Measurements from ENCODE around the gene DYRK2. TPM values are rescaled to one million over a fixed set of nuclear protein-coding genes. Genes with fewer than 3 reads are reported as not detected.
"Not testable (repeated sequence)": the region's sequence is repeated elsewhere in the genome, so short reads cannot be mapped to it uniquely, and the experiment has no call there.

The DYRK2 gene
- total RNA-seq, 2 experiments from 2014 or later = 31.3 to 31.8 TPM

DNA sequence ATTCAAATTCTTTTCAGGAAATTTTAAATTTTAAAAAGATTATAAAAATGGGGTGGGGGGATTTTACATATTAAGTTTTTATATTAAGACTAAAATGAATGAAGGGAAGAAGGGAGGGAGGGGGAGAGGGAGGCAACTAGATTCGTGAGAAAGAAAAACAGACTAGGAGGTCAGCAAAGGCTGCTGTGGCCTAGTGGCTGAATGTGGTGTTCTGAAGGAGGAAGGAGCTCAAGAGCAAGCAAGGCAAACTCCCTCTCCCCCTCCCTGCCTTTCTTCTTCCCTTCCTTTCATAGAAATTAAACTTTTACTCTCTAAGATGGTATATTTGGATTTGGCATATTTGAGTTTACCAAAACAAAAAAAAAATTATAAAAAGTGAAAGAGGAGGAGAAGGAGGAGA lies 18.1 kb downstream of the DYRK2 start:
- ChIA-PET CTCF (no interaction called here), POLR2A (interaction anchor here (0.6 kb wide), 1 partner anchor 130 kb away, joined by 4 read pairs; no protein-coding TSS in a partner anchor)

DNA sequence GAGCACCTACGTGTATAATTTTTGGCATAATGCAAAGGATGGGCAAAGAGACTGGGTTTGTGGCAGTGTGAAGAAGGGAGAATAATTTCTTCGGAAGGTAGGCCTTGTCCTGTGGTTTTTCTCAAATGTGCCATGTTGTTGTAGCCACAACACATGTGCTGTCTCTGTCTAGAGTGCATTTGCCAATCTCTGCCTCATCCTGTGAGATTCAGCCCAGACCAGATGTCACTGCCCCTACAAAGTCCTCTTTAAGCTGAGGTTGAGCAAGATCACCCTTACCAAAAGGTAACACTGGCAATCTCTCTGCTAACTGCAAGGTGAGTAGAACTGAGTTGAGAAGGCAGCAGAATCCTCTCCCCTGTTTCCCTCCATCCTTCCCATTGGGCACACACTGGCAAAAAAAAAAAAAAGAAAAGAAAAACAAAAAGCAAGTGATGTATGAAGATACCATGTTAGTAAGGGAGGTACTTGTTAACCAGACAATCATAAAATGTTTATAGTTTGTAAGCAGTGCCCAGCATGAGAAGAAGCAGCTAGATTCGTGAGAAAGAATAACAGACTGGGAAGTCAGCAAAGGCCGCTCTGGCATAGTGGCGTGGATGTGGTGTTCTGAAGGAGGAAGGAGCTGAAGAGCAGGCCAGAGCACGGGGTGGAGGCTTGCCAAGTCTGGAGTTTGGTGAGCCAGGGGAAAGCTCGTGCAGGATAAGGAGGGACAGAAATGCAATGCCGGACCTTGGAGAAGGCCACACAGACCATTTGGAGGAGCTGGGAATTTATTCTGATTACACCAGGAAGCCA lies 18.9 kb downstream of the DYRK2 start:
- ChIA-PET CTCF (no interaction called here), POLR2A (interaction anchor here (0.6 kb wide), 1 partner anchor 131 kb away, joined by 4 read pairs; no protein-coding TSS in a partner anchor)

DNA sequence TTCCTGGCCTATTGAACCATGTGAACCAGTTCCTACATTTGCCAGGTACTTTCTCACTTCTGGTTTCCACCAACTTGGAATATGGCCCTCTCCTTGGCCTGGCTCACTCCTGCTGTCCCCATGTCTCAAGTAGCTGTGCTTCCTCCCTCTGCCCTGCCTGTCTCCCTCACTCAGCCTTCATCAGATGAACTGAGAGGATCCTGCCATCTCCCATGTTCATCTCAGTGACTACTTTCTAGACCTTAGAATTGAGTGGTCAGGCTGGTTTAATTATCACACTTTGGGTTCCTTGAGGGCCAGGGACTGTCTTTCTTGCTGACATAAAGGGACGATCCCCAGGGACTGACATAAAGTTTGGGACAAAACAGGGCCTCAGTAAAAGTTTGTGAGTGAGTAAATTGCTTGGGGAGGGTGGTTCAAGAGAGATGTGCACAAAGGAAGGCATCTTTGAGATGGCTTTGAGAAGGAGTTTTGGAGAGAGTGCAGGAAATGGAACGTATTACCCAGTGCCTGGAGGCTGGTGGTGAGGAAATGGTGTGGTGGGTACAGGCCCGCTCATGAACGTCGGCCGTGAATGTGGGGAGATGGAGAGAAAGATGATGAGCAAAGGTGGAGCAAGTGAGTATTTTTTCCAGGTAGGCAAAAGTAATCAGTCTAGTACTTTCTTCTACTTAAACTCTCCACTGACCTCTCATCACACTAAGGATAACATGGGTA lies 20.8 kb downstream of the DYRK2 start:
- ChIA-PET POLR2A (no interaction called here), CTCF (no interaction called here)

DNA sequence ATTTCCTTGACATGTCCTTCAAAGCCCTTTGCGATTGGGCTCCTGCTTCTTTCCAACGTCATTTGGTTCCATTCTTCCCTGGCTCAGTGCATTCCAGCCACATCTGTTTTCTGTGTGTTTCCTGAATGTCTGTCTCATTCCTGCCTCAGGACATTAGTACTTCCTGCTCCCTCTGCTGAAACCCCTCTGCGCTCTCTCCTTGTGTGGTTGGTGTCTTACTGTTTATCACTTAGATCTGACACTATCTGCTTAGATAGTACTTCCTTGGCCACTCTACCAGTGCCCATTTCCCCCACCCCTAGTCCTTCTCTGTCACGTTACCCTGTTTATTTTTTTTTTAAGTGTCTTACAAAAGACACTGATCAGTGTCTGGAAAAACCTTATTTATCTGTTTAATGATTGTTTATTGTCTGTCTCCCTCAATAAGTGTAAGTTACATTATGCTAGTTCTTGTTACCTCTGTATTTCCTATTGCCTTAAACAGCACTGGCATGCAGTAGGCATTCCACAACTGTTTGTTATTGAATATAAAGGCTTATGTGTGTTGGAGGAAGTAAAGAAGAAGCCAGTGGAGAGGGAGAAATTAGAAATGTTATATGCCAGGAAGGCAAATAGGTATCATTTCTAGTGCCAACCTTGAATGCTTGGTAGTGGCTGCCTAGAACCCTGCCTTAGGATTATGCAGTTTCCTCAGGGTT lies 21.5 kb downstream of the DYRK2 start:
- ChIA-PET POLR2A (no interaction called here), CTCF (no interaction called here)

DNA sequence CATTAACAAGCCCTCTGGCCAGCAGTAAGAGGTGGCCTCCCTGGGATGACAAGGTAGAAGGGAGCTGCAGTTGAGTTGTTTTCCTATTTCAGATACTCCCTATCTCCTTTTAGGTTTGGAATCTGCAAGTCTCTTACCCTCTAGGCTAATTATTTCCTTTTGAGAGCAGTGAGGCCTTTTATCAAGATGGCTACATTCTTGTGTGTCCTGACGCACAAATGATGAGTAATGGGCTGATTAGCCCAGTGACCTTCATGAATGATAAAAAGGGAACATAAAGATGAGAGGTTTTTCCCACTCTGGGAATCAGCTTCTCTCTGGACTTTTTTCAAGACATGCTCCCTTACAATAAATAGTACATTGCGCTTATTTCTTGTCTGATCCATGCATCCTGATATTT lies 22.9 kb downstream of the DYRK2 start:
- CTCF ChIA-PET = no interaction called here
- POLR2A ChIA-PET = no interaction called here

DNA sequence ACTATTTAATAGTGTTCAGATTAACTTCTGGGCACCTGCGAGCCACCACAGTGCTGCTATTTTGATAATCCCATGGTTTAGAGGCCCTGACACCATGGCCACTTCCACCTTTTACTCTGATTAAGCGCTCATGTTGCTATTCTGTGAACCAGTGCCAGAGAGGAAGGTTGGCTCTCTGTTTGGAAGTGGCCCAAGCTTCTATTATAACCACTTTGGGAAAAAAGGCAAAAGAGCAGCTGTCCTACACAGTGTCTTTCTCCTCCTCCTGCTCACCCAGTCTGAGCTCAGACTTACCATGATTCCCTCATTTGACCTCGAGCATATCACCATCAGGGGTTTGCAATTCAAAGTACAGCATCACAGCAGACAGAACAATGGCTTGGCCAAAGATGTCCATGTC lies 23.3 kb downstream of the DYRK2 start:
- POLR2A ChIA-PET = no interaction called here
- CTCF ChIA-PET = no interaction called here

DNA sequence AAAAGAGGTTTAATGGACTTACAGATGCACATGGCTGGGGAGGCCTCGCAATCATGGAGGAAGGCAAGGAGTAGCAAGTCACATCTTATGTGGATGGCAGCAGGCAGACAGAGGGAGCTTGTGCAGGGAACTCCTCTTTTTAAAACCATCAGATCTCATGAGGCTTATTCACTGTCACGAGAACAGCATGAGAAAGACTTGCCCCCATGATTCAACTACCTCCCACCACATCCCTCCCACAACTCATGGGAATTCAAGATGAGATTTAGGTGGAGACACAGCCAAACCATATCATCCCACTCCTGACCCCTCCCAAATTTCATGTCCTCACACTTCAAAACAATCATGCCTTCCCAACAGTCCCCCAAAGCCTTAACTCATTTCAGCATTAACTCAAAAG lies 24.0 kb downstream of the DYRK2 start:
- CTCF ChIA-PET, POLR2A ChIA-PET: not testable (repeated sequence)

DNA sequence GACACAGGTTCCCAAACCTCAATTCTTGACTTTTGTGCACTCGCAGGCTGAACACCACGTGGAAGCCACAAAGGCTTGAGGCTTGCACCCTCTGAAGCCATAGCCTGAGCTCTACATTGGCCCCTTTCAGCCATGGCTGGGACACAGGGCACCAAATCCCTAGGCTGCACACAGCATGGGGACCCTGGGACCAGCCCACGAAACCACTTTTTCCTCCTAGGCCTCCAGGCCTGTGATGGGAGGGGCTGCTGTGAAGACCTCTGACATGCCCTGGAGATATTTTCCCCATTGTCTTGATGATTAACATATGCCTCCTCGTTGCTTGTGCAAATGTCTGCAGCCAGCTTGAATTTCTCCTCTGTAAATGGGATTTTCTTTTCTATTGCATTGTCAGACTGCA lies 25.0 kb downstream of the DYRK2 start:
- POLR2A ChIA-PET = not testable (repeated sequence)

DNA sequence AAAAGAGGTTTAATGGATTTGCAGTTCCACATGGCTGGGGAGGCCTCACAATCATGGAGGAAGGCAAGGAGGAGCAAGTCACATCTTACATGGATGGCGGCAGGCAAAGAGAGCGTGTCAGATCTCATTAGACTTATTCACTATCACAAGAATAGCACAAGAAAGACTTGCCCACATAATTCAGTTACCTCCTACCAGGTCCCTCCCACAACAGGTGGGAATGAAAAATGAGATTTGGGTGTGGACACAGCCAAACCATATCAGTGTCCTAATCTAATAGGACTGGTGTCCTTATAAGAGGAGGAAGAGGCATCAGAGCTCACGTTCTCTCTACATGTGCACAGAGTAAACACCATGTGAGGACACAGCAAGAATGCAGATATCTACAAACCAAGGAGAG lies 25.9 kb downstream of the DYRK2 start:
- POLR2A ChIA-PET = no interaction called here
- CTCF ChIA-PET = no interaction called here

More for the DNA sequence above, 25.0 kb downstream of the DYRK2 start:
- CTCF ChIA-PET = not testable (repeated sequence)

DNA sequence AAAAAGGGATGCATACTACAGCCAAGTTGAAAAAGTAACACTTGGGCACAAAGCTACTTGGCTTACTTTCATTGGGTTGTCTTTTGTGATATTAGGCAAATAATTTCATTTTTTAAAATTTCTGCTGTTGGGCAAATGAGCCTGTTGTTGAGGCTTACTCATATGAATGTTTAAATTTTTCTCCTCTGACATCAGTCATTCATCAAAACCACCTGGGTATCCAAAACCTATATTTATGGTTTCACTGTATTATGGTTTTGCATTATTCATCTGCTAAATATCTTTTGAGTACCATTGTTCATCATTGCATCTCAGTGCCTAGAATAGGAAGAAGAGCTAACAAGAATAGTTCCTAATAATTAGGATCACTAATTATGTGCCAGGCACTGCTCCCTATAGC lies 28.1 kb downstream of the DYRK2 start:
- ChIA-PET POLR2A (no interaction called here), CTCF (no interaction called here)

DNA sequence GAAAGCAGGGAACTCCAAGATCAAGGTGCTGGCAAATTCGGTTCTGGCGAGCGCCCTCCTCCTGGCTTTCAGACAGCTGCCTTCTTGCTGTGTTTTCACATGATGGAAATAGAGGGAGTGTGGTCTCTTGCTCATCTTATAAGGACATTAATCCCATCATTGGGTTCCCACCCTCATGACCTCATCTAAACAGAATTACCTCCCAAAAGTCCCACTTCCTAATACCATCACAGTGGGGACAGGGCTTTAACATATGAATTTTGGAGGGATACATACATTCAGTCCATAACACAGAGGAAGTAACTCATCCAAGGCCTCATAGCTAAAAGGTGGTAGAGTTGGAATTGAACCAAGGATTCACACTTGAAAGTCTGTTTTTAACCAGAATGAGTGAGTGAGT lies 28.6 kb downstream of the DYRK2 start:
- POLR2A ChIA-PET = no interaction called here
- CTCF ChIA-PET = interaction anchor here (0.6 kb wide), 1 partner anchor 707 kb away, joined by 4 read pairs; no protein-coding TSS in a partner anchor

DNA sequence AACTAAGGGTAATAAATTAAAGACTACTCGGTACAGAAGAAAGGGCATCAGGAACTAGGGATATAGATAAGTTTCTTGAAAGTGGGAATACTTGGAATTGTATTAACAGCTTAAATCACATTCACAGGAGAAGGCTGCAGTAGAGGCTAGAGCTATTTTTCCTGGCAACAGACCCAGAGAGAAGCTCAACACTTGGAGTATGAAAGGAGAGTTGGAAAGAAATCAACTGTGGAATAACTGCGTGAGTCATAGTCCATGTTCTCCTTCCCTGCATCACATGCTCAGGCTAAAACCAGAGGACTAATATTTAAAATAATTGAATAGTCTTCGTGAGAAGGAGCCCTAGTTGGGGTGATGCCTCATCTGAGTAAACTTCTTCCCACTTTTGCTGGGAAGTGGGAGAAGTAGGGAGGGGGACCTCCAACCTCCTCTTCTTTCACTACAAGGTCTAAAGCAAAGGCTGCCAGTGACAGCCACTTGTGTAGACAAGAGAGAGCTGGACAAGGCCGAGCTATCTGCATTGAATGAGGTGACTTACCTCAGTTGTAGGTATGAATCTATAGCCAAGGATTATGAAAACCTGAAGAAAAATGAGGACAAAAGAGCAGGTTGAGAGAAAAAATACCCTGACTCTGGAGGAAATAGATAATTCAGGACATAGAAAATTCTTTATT lies 32.7 kb downstream of the DYRK2 start:
- ChIA-PET POLR2A (no interaction called here), CTCF (no interaction called here)

DNA sequence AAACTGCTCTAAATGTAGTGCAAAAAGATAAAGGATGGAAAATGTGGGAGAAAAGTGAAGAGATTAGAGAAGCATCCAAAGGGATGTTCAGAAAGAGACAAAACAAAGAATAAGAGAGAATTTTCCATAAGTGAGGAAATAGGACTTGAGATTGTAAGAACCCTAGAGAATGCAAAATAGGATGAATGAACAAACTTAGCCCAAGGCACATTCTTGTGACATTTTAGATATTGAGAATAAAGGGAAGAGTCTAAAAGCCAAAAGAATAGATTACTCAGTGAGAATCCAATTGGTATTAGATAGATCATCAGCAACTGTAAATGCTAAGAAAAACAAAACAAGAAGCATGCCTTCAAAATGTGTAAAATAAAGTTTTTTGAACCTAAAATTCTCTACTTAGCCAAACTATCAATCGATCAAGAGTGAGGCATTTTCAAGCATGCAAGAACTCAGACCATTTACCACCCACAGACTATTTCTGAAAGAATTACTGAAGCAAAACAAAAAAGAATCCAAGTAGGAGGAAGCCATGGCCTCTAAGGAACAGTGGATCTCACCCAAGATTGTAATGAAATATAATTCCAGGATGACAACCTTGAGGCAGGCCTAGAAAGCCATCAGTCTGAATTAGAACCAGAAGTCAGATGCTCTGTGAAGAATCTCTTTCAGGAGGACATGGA lies 33.5 kb downstream of the DYRK2 start:
- ChIA-PET CTCF (no interaction called here), POLR2A (no interaction called here)

DNA sequence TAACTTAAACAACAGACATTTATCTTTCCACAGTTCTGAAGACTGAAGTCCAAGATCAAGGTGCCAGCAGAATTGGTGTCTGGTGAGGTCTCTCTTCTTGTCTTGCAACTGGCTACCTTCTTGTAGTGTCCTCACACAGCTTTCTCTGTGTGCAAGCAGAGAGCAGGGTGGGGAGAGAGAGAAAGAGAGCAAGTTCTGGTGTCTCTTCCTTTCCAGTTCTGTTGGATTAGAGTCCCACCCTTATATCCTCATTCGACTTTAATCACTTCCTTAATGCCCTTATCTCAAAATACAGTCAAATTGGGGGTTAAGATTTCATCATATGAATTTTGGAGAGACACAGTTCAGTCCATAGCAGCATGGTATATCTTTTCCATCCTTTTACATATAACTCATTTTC lies 40.8 kb downstream of the DYRK2 start:
- ChIA-PET CTCF (no interaction called here), POLR2A (no interaction called here)

DNA sequence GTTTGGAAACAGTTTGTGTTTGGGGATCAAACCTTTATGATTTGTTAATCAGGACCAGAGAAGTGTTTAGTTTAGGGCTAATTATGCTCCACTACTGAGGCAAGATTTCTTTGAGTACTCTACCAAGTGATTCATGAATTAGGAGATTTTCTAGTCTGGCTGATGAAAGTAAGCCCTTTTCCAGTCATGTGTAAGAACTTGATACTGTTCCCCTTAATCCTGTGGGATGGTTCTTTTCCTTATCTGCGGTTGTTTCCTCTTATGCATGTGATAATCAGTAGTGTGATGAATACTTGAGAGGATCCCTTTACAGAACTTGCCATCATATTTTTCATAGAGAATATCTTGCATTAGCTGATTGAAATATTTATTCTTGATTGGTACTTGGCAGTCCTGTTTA lies 42.1 kb downstream of the DYRK2 start:
- CTCF ChIA-PET = no interaction called here
- POLR2A ChIA-PET = no interaction called here

DNA sequence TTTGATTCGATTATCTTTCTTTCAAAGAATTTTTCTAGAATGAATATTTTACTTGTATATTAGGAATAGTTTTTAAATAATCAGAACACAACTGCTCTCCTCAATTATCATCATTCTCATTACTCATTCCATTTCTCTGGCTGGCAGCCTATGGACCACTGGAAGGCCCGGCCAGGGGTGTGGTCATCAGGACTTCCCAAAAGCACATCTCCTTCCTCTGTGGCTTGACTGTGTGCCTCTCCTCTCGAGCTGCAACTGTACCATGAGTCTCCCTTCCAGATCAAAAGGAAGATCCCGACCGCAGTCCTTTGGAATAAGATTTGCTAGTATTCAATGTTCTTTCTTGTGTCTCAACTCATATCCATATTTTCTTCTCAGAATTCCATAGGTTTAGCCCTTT lies 42.7 kb downstream of the DYRK2 start:
- CTCF ChIA-PET = no interaction called here
- POLR2A ChIA-PET = no interaction called here

DNA sequence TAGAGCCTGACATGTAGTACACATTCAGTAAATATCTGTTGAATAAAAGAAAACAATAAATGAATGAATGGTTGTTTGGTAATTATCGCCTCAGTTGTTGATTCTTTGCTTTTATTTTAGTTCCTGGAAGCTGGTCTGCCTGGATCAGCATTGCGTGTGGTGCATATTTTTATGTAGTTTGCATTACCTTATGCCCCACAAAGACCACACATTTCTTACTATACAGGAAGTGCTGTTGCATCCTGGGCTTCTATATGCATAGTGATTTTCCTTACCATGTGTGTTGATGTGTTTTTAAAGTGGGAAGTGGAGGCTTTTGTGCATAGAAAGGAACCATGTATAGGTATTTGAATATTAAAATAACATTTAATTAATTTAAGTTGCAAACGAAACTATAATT lies 43.6 kb downstream of the DYRK2 start:
- CTCF ChIA-PET = interaction anchor here (0.7 kb wide), 2 partner anchors 11 to 628 kb away, joined by 3 read pairs; no protein-coding TSS in a partner anchor

DNA sequence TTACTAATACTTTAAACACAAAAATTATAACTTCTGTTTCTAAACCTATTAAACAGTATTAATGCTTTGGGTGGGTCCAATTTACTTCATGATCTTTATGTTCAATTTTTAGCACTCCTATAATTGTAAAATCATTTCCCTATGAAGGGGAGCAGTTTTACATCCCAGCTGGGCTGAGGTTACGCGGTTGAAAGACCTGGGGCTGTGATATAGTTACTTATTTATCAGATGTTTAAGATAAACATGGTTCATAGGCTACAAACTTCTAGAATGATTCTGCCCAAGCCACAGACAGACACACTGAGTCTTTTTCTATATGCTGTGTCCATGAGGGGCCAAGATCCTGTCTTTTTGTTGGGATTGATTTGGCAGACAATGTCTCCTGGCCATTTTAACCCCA lies 44.4 kb downstream of the DYRK2 start:
- ChIA-PET POLR2A (no interaction called here), CTCF (no interaction called here)

More for the DNA sequence above, 43.6 kb downstream of the DYRK2 start:
- POLR2A ChIA-PET = no interaction called here

DNA sequence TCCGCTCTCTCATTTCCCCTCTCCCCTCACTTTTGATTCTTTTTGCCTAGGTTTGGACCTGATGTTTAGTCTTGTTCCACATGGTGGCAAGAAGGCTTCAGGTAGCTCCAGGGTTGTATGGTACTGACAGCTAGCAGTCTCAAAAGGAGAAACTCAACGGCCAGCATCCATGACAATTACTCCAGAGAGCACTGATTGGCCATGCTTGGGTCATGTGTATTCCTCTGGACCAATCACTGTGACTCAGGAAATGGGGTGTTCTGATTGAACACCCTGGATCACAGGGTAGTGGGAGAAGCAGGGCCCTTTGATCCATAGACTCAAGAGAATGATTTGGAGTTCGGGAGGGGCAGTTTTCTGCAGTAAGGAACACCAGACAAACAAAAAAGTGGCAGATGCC lies 45.3 kb downstream of the DYRK2 start:
- ChIA-PET POLR2A (no interaction called here), CTCF (no interaction called here)

DNA sequence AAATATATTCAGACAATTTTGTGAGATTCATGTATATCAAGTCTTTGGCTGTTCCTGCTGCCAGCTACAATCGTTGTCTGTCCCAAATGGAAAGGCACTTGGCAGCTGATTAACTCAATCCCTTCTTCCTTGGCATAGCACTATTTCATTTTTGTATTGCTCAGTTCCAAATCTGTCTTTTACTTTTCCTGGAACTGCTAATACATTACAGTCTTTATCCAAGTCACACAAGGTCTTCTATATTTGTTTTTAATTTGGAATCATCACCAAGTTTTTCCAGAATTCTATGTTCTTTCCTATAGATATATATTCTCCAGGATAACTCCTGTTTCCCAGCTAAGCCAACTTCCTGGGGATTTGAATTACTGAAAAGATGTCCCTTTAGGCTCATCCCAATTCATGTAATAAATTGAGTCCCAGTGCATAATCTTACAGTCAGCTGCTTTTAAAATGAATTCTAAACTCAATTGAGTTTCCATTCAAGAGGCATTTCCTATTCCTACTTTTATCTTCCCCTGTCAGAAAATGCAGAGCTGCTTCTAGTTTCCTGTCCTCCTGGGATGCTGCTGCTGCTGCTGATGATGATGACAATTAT lies 45.9 kb downstream of the DYRK2 start:
- POLR2A ChIA-PET = no interaction called here

More for the DNA sequence above, 45.9 kb downstream of the DYRK2 start:
- CTCF ChIA-PET = no interaction called here
